ENCODE results near the gene BATF2.

DNA sequence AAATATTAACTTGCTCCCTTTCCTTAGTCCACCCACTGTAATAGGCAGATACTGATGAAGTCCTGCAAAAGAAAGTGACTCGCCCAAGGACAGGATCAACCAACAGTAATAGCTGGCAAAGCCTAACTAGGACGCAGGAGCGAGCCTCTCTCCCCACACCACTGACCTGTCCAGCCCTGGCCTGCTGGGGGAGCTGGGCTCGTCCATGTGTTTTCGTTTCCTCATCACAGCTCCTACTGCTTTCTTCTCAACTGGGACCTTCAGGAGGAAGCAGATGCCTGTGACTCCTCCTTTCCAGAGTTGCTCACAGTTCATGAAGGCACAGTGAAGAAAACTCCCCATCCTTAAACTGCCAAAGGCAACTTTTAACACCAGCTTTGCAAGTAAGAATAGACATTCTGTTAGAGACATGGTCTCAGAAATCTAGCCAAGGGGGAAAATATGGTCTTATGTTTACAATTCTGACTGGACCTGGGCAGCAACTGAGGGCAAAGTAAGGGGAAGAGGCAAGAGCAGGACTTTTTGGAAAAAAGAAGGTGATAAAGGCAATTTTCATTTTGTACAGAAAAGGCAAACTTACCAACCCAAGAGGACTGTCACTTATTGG, 49.5 kb downstream of the BATF2 start:
- TF ChIP-seq NPAS2 (CRISPR knock-in tag; IDR thresholded peaks at IDR 0.05; ENCODE audit: borderline replicate concordance), result no peak
- TF ChIP-seq REST (IDR thresholded peaks at IDR 0.05), result no peak

Data from A549 (cell line).